NB4 (cell line): ENCODE measurements around the gene USH1C.

ENCODE experiments used
- MYC ChIP-seq: IDR thresholded peaks from 2 replicates; pipeline ENCODE4 v1.6.1; 2011; ENCODE audit warnings: low read depth, low read length
- POLR2A ChIP-seq: IDR thresholded peaks from 2 replicates; pipeline ENCODE4 v1.6.1; 2011; ENCODE audit warnings: mild to moderate bottlenecking; ENCODE audit not compliant: insufficient read length; ENCODE audit errors: extremely low read depth
- TF ChIP-seq, protein P1 (sequence below): IDR thresholded peaks from one replicate; pipeline ENCODE4 v1.5.1; 2012; ENCODE audit warnings: low read depth, low read length
- TF ChIP-seq, protein P2 (sequence below): IDR thresholded peaks from 2 replicates; pipeline ENCODE4 v1.6.1; 2011; ENCODE audit warnings: low read depth, low read length

- TF ChIP-seq, protein P1, sequence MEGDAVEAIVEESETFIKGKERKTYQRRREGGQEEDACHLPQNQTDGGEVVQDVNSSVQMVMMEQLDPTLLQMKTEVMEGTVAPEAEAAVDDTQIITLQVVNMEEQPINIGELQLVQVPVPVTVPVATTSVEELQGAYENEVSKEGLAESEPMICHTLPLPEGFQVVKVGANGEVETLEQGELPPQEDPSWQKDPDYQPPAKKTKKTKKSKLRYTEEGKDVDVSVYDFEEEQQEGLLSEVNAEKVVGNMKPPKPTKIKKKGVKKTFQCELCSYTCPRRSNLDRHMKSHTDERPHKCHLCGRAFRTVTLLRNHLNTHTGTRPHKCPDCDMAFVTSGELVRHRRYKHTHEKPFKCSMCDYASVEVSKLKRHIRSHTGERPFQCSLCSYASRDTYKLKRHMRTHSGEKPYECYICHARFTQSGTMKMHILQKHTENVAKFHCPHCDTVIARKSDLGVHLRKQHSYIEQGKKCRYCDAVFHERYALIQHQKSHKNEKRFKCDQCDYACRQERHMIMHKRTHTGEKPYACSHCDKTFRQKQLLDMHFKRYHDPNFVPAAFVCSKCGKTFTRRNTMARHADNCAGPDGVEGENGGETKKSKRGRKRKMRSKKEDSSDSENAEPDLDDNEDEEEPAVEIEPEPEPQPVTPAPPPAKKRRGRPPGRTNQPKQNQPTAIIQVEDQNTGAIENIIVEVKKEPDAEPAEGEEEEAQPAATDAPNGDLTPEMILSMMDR, result no peak
- TF ChIP-seq MYC (no peak), POLR2A (no peak)
- TF ChIP-seq, protein P2, sequence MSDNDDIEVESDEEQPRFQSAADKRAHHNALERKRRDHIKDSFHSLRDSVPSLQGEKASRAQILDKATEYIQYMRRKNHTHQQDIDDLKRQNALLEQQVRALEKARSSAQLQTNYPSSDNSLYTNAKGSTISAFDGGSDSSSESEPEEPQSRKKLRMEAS, result no peak
Measured at GRCh38 chr11:17528906-17529843, 15.0 kb downstream of the USH1C start.
